ENCODE results near the gene FBXO46. TPM values are rescaled to one million over a fixed set of nuclear protein-coding genes. Genes with fewer than 3 reads are reported as not detected.

Gene FBXO46
- total and polyA plus RNA-seq, 4 donors: 1.2 to 4.5 (median 3.6) TPM

GRCh38 chr19:45692187-45693105 lies 38.2 kb downstream of the FBXO46 start, which contains the start of gene QPCTL:
Gene QPCTL, plus strand, starts transcription at chr19:45692666. Its CDS starts 38 bp downstream, at chr19:45692704.
- TF ChIP-seq CTCF (IDR thresholded peaks at IDR 0.05; ENCODE audit: low read depth, low read length, missing input control) (no peak), ATF3 (IDR thresholded peaks at IDR 0.05) (peak; percentile 60), JUND (IDR thresholded peaks at IDR 0.05) (peak; percentile 61 to 85), FOXA2 (IDR thresholded peaks at IDR 0.05) (no peak), GABPA (IDR thresholded peaks at IDR 0.05 in 1 of 2, conservative IDR thresholded peaks at IDR 0.05 in 1 of 2) (peak in 1 of 2 donors; percentile 92), HNF4G (IDR thresholded peaks at IDR 0.05) (no peak), ZBTB33 (IDR thresholded peaks at IDR 0.05) (peak; percentile 90), FOXA1 (IDR thresholded peaks at IDR 0.05) (peak; percentile 67), YY1 (IDR thresholded peaks at IDR 0.05) (peak; percentile 91), EGR1 (IDR thresholded peaks at IDR 0.05; ENCODE audit: low read depth in 2 of 2) (peak; percentile 91 to 97), MAX (IDR thresholded peaks at IDR 0.05) (peak; percentile 93), REST (IDR thresholded peaks at IDR 0.05) (peak; percentile 89), RAD21 (IDR thresholded peaks at IDR 0.05) (peak; percentile 22 to 44), SP1 (IDR thresholded peaks at IDR 0.05) (peak; percentile 98), NR2F2 (IDR thresholded peaks at IDR 0.05) (peak; percentile 95), RXRA (IDR thresholded peaks at IDR 0.05) (peak; percentile 71 to 75), HNF4A (conservative IDR thresholded peaks at IDR 0.05) (peak; percentile 59 to 61), TAF1 (conservative IDR thresholded peaks at IDR 0.05) (no peak)
- H3K36me3 ChIP-seq (ENCODE audit: control insufficient read depth in 4 of 4, insufficient read depth in 3 of 4, low read depth in 1 of 4, low read length in 3 of 4): peaks cover 0 to 18% (median 8%) of the 10 kb centered on the region in 4 donors
- peak; percentile 91 for DNase-seq (ENCODE audit: low spot score)
- whole genome bisulfite sequencing: under 1% methylated on average over 70 of the region's 70 CpGs
- H3K4me3 ChIP-seq (ENCODE audit: low read depth in 1 of 3, low read length in 3 of 3): peak within 1 kb of the TSS; percentile 77 to 97 (median 82)
- peak within 1 kb of the TSS; percentile 87 to 96 for H3K27ac ChIP-seq (ENCODE audit: low read depth in 1 of 2, low read length in 2 of 2)
- H3K4me1 ChIP-seq (ENCODE audit: control insufficient read depth in 4 of 4, insufficient read depth in 4 of 4, low read length in 3 of 4): peaks cover 0 to 15% (median 7%) of the 10 kb centered on the region in 4 donors
- no peaks in the 10 kb centered on the region for H3K27me3 ChIP-seq (ENCODE audit: control insufficient read depth in 4 of 4, insufficient read depth in 4 of 4, low read length in 3 of 4)
- no peaks in the 10 kb centered on the region for H3K9me3 ChIP-seq (ENCODE audit: control insufficient read depth in 4 of 4, low read length in 3 of 4)
- peak within 1 kb of the TSS; percentile 53 to 78 for H3K9ac ChIP-seq (ENCODE audit: low read depth in 1 of 2, low read length in 2 of 2)

Data from liver (tissue), 9 donors.